H9 (cell line): ENCODE results near the gene ILDR2. TPM values are rescaled to one million over a fixed set of nuclear protein-coding genes. Genes with fewer than 3 reads are reported as not detected.

ENCODE experiments used
- DNase-seq: peaks from one replicate; pipeline ENCODE4 v3.0.0-alpha.2; 2017
- H2AFZ ChIP-seq: one replicate; pipeline ENCODE4 v1.6.1; 2013; ENCODE audit warnings: mild to moderate bottlenecking, low read length, control low read depth, moderate library complexity
- H2AK5ac ChIP-seq: 2 replicates; pipeline ENCODE4 v1.6.1; 2013; ENCODE audit warnings: low read length, control low read depth, mixed read lengths; ENCODE audit not compliant: insufficient read length
- H2BK120ac ChIP-seq: one replicate; pipeline ENCODE4 v1.6.1; 2013; ENCODE audit warnings: low read depth, mild to moderate bottlenecking, low read length, control low read depth, inconsistent platforms; ENCODE audit not compliant: poor library complexity, severe bottlenecking
- H2BK12ac ChIP-seq: 2 replicates; pipeline ENCODE4 v1.6.1; 2013; ENCODE audit warnings: low read length, control low read depth, mixed read lengths, low read depth; ENCODE audit not compliant: insufficient read length
- H2BK15ac ChIP-seq: 2 replicates; pipeline ENCODE4 v1.6.1; 2013; ENCODE audit warnings: low read depth, low read length, control low read depth
- H2BK20ac ChIP-seq: one replicate; pipeline ENCODE4 v1.6.1; 2013; ENCODE audit warnings: low read depth, mild to moderate bottlenecking, low read length, control low read depth, inconsistent platforms; ENCODE audit not compliant: poor library complexity, severe bottlenecking
- H2BK5ac ChIP-seq: 2 replicates; pipeline ENCODE4 v1.6.1; 2013; ENCODE audit warnings: low read length, control low read depth, mixed read lengths; ENCODE audit not compliant: insufficient read length
- H3K14ac ChIP-seq: 2 replicates; pipeline ENCODE4 v1.6.1; 2013; ENCODE audit warnings: low read length, control low read depth; ENCODE audit not compliant: insufficient read depth
- H3K18ac ChIP-seq: 2 replicates; pipeline ENCODE4 v1.6.1; 2013; ENCODE audit warnings: low read depth, mild to moderate bottlenecking, mixed read lengths, low read length, control low read depth; ENCODE audit not compliant: insufficient read length
- H3K23ac ChIP-seq: 2 replicates; pipeline ENCODE4 v1.6.1; 2013; ENCODE audit warnings: low read length, control low read depth, mixed read lengths, low read depth; ENCODE audit not compliant: insufficient read length
- H3K23me2 ChIP-seq: 2 replicates; pipeline ENCODE4 v1.6.1; 2013; ENCODE audit warnings: low read depth, mild to moderate bottlenecking, mixed read lengths, low read length, control low read depth; ENCODE audit not compliant: insufficient read length, poor library complexity, severe bottlenecking
- H3K27ac ChIP-seq: 2 replicates; pipeline ENCODE4 v1.5.1; 2013; ENCODE audit warnings: low read length, control low read depth, mixed read lengths, low read depth; ENCODE audit not compliant: insufficient read length
- H3K27me3 ChIP-seq: 2 replicates; pipeline ENCODE4 v1.6.1; 2013; ENCODE audit warnings: low read length, control low read depth, inconsistent platforms; ENCODE audit not compliant: insufficient read depth
- H3K4ac ChIP-seq: 2 replicates; pipeline ENCODE4 v1.6.1; 2013; ENCODE audit warnings: low read depth, mild to moderate bottlenecking, control low read depth, inconsistent platforms, low read length, moderate library complexity
- H3K4me1 ChIP-seq: 2 replicates; pipeline ENCODE4 v1.6.1; 2013; ENCODE audit warnings: low read length, control low read depth, inconsistent platforms; ENCODE audit not compliant: insufficient read depth
- H3K4me2 ChIP-seq: 2 replicates; pipeline ENCODE4 v1.6.1; 2013; ENCODE audit warnings: low read length, control low read depth, mixed read lengths; ENCODE audit not compliant: insufficient read length, insufficient read depth
- H3K56ac ChIP-seq: 2 replicates; pipeline ENCODE4 v1.6.1; 2013; ENCODE audit warnings: low read depth, mild to moderate bottlenecking, mixed read lengths, low read length, control low read depth; ENCODE audit not compliant: insufficient read length
- H3K79me1 ChIP-seq: 2 replicates; pipeline ENCODE4 v1.6.1; 2013; ENCODE audit warnings: low read depth, mild to moderate bottlenecking, moderate library complexity, low read length, control low read depth, inconsistent platforms; ENCODE audit not compliant: insufficient read depth, poor library complexity, severe bottlenecking
- H3K79me2 ChIP-seq: 2 replicates; pipeline ENCODE4 v1.6.1; 2013; ENCODE audit warnings: low read length, control low read depth, inconsistent platforms; ENCODE audit not compliant: insufficient read depth
- H3K9ac ChIP-seq: 2 replicates; pipeline ENCODE4 v1.6.1; 2013; ENCODE audit warnings: low read length, control low read depth, mixed read lengths; ENCODE audit not compliant: insufficient read length; ENCODE audit errors: extremely low read depth
- H3K9me3 ChIP-seq: one replicate; pipeline ENCODE4 v1.6.1; 2013; ENCODE audit warnings: low read depth, low read length, inconsistent platforms; ENCODE audit not compliant: control insufficient read depth
- H3T11ph ChIP-seq: one replicate; pipeline ENCODE4 v1.6.1; 2013; ENCODE audit warnings: mild to moderate bottlenecking, low read length, control low read depth, inconsistent platforms
- H4K20me1 ChIP-seq: one replicate; pipeline ENCODE4 v1.6.1; 2013; ENCODE audit not compliant: control insufficient read depth, insufficient read length, insufficient read depth
- H4K5ac ChIP-seq: 2 replicates; pipeline ENCODE4 v1.6.1; 2013; ENCODE audit warnings: low read depth, mild to moderate bottlenecking, mixed read lengths, low read length, control low read depth; ENCODE audit not compliant: insufficient read length
- H4K8ac ChIP-seq: replicated peaks from 2 replicates; pipeline ENCODE4 v1.6.1; 2013; ENCODE audit warnings: low read length, control low read depth, mixed read lengths, low read depth; ENCODE audit not compliant: insufficient read length
- H4K91ac ChIP-seq: 2 replicates; pipeline ENCODE4 v1.6.1; 2013; ENCODE audit warnings: low read depth, mild to moderate bottlenecking, moderate library complexity, mixed read lengths, low read length, control low read depth; ENCODE audit not compliant: insufficient read length
- H3K27ac Mint-ChIP-seq, 3 experiments: 2 replicates in 2 of 3; 3 replicates in 1 of 3; pipeline ENCODE4 v1.8.0; 2020 to 2021; ENCODE audit warnings: mixed read lengths in 3 of 3, mild to moderate bottlenecking in 1 of 3, moderate library complexity in 1 of 3
- H3K27me3 Mint-ChIP-seq: 2 replicates; pipeline ENCODE4 v1.8.0; 2021; ENCODE audit warnings: low read depth, mild to moderate bottlenecking, moderate library complexity, mixed read lengths
- H3K36me3 Mint-ChIP-seq, 3 experiments: 2 replicates in 2 of 3; 3 replicates in 1 of 3; pipeline ENCODE4 v1.8.0; 2020 to 2021; ENCODE audit warnings: low read depth in 3 of 3, mixed read lengths in 3 of 3; ENCODE audit not compliant: insufficient read depth in 1 of 3
- H3K4me1 Mint-ChIP-seq, 2 experiments: 2 replicates each; pipeline ENCODE4 v1.8.0; 2020; ENCODE audit warnings: mixed read lengths in 2 of 2
- H3K4me3 Mint-ChIP-seq, 2 experiments: 2 replicates in 1 of 2; 3 replicates in 1 of 2; pipeline ENCODE4 v1.8.0; 2020 to 2021; ENCODE audit warnings: mild to moderate bottlenecking in 2 of 2, mixed read lengths in 2 of 2, moderate library complexity in 1 of 2
- H3K9me3 Mint-ChIP-seq, 2 experiments: 2 replicates in 1 of 2; 3 replicates in 1 of 2; pipeline ENCODE4 v1.8.0; 2020; ENCODE audit warnings: mild to moderate bottlenecking in 2 of 2, mixed read lengths in 2 of 2, moderate library complexity in 1 of 2
- WGBS: extraction: QIAGEN DNeasy Blood & Tissue Kit; methylation state at CpG from one replicate; pipeline ENCODE4 v1.1.7; 2013; ENCODE audit warnings: missing lambda C conversion rate, low lambda C conversion rate, mixed read lengths; ENCODE audit not compliant: insufficient read length; ENCODE audit errors: extremely low coverage; 5-methylcytosine and 5-hydroxymethylcytosine counted together
- total RNA-seq: library from RNA; stranded (reverse); gene quantifications from 2 replicates; pipeline ENCODE4 v1.2.1, GENCODE V29; 2021
- TF ChIP-seq, protein P1 (sequence below): fragments of 200-600 bp; sonication (generic); conservative IDR thresholded peaks from 3 replicates; pipeline ENCODE4 v1.8.0; 2021; ENCODE audit warnings: antibody characterized with exemption, mild to moderate bottlenecking

Gene ILDR2
- total RNA-seq, 1 experiment from 2014 or later, result 1.1 TPM

DNA sequence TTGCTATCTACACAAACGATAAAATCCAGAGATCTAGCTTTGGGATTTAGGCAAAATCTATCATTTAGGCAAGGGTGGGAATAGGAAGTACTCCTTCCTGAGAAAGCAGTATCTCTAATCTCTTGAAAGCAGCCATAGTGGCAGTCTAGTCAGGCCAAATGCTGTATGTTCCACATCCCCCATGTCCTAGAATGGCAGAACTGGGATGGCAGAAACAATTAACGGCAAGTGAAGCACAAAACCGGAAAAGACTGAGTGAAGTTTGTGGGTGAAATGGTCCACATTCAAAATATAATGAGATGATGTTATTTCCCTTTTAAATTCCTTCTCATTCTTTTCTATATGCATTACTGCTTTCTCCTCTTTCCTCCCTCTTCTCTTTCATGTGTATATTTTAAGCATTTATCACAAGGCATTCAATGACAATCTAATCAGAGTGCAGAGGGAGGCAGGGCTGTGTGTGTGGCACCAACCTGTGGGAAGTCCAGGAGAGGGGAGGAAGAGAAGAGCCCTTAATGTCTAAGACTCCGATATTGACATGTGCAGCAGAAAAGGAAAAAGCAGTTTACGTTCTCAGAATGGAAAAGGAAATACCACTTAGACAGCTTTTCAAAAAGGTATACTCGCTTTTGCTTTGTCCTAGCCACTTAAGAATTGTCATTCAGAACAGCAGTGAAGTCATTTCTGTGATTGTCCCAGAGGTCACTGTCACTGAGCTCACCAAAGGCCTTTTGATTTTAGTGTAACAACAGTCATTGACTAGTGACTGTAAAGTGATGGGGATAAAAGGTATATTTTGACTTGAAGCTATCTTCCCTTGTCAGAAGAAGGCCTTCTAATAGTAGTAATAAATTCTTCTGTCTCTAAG, 57.0 kb downstream of the ILDR2 start:
- H4K8ac ChIP-seq, result no peak overlapping the region
- H3K23me2 ChIP-seq, result peaks cover 4% of the 10 kb centered on the region
- H3K4me3 Mint-ChIP-seq, result no peak overlapping the region
- peaks cover 25% of the 10 kb centered on the region; the same call in 1 of the 2 replicates for H3K27me3 ChIP-seq
- no peaks in the 10 kb centered on the region for H3K9me3 ChIP-seq
- DNase-seq, result no peak
- H3K23ac ChIP-seq, result no peak overlapping the region
- H3K79me2 ChIP-seq, result no peaks in the 10 kb centered on the region
- H4K5ac ChIP-seq, result no peak overlapping the region
- no peak overlapping the region for H4K91ac ChIP-seq
- H2AFZ ChIP-seq, result no peak overlapping the region
- H3K56ac ChIP-seq, result no peak overlapping the region
- no peak overlapping the region for H3K18ac ChIP-seq
- no peak overlapping the region for H2BK12ac ChIP-seq
- no peak overlapping the region for H2BK15ac ChIP-seq
- no peak overlapping the region for H3K14ac ChIP-seq
- peaks cover 64% of the 10 kb centered on the region for H3K27me3 Mint-ChIP-seq
- H3K9ac ChIP-seq, result no peak overlapping the region
- H3T11ph ChIP-seq, result no peak overlapping the region
- H2AK5ac ChIP-seq, result no peak overlapping the region
- no peaks in the 10 kb centered on the region for H3K79me1 ChIP-seq
- H2BK20ac ChIP-seq, result no peak overlapping the region
- no peak overlapping the region for H3K27ac Mint-ChIP-seq
- peaks cover 2 to 3% of the 10 kb centered on the region in 2 experiments; a peak in 3 of 5 replicates for H3K9me3 Mint-ChIP-seq
- H3K27ac ChIP-seq, result no peak overlapping the region
- H3K4ac ChIP-seq, result no peak overlapping the region
- no peaks in the 10 kb centered on the region for H4K20me1 ChIP-seq
- H3K4me2 ChIP-seq, result no peak overlapping the region
- H3K36me3 Mint-ChIP-seq, result no peaks in the 10 kb centered on the region; a peak in 1 of 7 replicates
- no peak overlapping the region for H2BK5ac ChIP-seq
- TF ChIP-seq, protein P1, sequence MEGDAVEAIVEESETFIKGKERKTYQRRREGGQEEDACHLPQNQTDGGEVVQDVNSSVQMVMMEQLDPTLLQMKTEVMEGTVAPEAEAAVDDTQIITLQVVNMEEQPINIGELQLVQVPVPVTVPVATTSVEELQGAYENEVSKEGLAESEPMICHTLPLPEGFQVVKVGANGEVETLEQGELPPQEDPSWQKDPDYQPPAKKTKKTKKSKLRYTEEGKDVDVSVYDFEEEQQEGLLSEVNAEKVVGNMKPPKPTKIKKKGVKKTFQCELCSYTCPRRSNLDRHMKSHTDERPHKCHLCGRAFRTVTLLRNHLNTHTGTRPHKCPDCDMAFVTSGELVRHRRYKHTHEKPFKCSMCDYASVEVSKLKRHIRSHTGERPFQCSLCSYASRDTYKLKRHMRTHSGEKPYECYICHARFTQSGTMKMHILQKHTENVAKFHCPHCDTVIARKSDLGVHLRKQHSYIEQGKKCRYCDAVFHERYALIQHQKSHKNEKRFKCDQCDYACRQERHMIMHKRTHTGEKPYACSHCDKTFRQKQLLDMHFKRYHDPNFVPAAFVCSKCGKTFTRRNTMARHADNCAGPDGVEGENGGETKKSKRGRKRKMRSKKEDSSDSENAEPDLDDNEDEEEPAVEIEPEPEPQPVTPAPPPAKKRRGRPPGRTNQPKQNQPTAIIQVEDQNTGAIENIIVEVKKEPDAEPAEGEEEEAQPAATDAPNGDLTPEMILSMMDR, result no peak
- H2BK120ac ChIP-seq, result no peak overlapping the region
- H3K4me1 Mint-ChIP-seq, result peaks cover 10 to 20% of the 10 kb centered on the region in 2 experiments
- no peaks in the 10 kb centered on the region for H3K4me1 ChIP-seq
- no CpG with 5 or more reads among the region's 6 CpGs for WGBS
